Peyer's patch (tissue), 4 donors: ENCODE measurements around the gene GLTPD2.

Experiments used
- CTCF ChIP-seq, 6 experiments: fragments of 450-650 bp in 4 of 6; fragments of 200-600 bp in 2 of 6; sonication (generic) in 1 of 6; IDR thresholded peaks; one replicate each; pipeline ENCODE4 v1.5.1; 2017 to 2019; ENCODE audit warnings: antibody characterized with exemption in 6 of 6, mild to moderate bottlenecking in 3 of 6, moderate library complexity in 1 of 6
- POLR2A ChIP-seq, 2 donors: fragments of 450-650 bp; IDR thresholded peaks; one replicate each; pipeline ENCODE4 v1.5.1; 2017; ENCODE audit warnings: antibody characterized with exemption in 2 of 2, mild to moderate bottlenecking in 2 of 2, moderate library complexity in 2 of 2

GRCh38 chr17:4747847-4748246 is 40.9 kb upstream of the GLTPD2 start:
- TF ChIP-seq CTCF (IDR thresholded peaks at IDR 0.05) (no peak), POLR2A (IDR thresholded peaks at IDR 0.05) (no peak)
